Measurements from ENCODE around the gene CCL20. TPM values are rescaled to one million over a fixed set of nuclear protein-coding genes. Genes with fewer than 3 reads are reported as not detected.

The CCL20 gene
- total RNA-seq, 1 donor, result not detected

Small RNA genes within 50 kb of the gene (small RNA-seq; reads per million reads assigned to genes)
- not detected for gene SNRPGP8

Other genes with a start within 250 kb of the CCL20 start
- gene SCYGR2, start 214.9 kb upstream of the CCL20 start, total RNA-seq, result not detected
- gene SCYGR3, start 199.0 kb upstream of the CCL20 start, total RNA-seq, result not detected
- gene SCYGR4, start 196.3 kb upstream of the CCL20 start, total RNA-seq, result not detected
- not detected for gene SCYGR5, start 147.0 kb upstream of the CCL20 start, total RNA-seq
- not detected for gene SLC19A3, start 95.8 kb upstream of the CCL20 start, total RNA-seq
- gene SCYGR6, start 89.1 kb upstream of the CCL20 start, total RNA-seq, result not detected
- not detected for gene SCYGR7, start 85.5 kb upstream of the CCL20 start, total RNA-seq
- gene SCYGR8, start 67.9 kb upstream of the CCL20 start, total RNA-seq, result not detected
- gene DAW1, start 57.8 kb downstream of the CCL20 start, total RNA-seq, result not detected

Data from hematopoietic multipotent progenitor cell (in vitro differentiated cells).